HG03064 (cell line): ENCODE measurements around the gene TNS1.

Experiments
- ATAC-seq: cut with Tn5 transposase; IDR thresholded peaks from one replicate; pipeline ENCODE4 v1.9.1; 2021; ENCODE audit warnings: low read depth; ENCODE audit not compliant: unreplicated experiment

TNS1 gene

GRCh38 chr2:217857624-217858506 lies 144.9 kb downstream of the TNS1 start:
- no peak for ATAC-seq

GRCh38 chr2:217856871-217857270 lies 145.9 kb downstream of the TNS1 start:
- ATAC-seq = no peak

DNA sequence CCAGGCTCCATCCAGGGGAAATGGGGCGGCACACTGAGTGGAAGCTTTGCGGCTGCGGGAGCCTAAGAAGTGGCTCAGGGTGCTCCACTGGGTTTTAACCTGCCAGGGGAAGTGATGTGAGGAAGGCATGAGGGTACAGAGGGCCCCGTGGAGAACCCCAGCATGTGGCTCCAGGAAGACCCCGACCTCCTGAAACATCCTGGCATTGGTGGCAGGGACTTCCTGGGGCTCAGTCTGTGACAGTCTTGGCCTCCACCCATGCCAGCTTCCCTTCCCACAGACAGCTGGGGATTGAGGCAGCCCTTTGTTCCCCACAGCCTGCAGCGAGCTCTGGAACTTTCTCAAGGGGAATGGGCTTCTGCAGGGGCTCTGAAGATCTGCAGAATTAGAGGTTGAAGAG lies 146.6 kb downstream of the TNS1 start:
- ATAC-seq = no peak

DNA sequence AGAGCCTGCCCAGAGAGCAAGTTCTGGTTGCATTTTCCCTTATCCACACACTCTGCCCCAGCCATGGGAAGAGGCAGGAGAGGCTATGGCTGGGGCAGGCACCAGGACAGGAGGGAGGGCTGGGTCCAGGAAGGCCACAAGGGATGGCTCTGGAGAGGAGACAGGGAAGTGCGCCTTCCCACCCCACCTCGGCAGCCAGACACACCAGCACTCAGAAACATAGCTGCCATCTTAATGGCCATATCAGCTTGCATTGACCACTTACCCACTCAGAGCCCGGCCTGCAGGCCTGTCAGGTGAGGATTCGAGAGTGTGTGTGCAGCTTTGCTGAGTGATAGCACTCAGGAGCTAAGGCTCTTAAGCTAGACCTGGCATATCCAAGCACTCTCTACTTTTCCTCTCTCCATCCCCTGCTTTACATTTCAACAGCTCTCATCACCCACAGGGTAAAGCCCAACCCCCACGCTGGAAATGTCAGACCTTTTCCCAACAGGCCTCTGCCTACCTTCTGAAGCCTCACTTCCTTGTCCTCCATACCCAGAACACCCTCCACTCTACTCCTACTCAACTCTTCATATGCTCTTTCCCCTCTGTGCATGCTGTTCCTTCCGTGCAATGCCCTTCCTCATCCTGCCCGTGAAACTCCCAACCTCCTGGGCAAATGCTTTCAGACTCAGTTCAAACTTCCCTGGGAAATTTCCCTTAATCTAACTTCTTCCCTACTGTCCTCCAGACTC lies 147.9 kb downstream of the TNS1 start:
- ATAC-seq = no peak

DNA sequence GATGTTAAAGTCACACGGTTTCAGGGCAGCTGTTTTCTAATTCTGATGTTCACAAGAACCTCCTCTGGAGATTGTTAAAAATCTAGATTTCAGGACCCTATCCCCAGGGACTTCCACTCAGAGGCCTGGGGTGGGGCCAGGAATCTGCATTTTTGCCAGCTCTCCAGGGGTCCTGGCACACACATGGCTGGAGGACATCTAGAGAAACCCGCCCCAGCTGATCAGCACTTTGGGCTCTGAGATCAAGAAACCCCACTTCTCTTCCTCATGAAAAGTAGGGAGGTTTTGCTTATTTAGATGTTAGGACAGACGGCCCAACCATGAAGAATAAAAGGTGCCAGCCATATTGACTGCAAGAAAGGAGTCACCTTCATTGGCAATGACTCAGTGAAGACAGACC lies 148.8 kb downstream of the TNS1 start:
- ATAC-seq = no peak

DNA sequence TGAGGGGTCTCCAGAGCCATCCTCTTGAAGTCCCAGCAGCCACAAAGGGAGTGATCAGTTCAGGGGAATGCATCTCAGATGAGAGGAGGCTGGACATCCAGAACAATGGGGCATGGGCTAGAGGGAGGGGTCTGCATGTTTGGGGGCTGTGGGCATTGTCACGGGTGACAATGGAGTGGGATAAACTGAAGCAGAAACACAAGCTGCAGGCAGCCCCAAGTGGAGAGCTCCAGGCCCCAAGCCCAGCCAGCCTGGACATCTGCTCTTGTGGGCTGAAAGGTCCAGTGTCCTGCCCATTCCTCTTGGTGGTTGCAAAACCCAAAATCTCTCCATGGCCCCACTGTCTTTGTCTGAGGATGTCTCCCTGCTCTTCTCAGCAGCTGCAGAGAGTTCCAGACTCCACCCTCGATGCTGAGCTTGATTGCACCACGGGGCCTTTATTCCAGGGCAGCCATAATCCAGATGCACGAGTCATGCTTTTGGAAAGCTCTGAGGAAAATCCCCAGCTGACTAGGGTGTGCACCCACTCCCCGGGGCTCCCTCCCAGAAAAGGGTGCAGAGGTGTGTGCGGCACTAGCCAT lies 149.4 kb downstream of the TNS1 start:
- no peak for ATAC-seq

GRCh38 chr2:217852555-217853211 lies 150.1 kb downstream of the TNS1 start:
- no peak for ATAC-seq

GRCh38 chr2:217851191-217852020 lies 151.4 kb downstream of the TNS1 start:
- ATAC-seq = no peak

GRCh38 chr2:217849154-217849975 lies 153.4 kb downstream of the TNS1 start:
- no peak for ATAC-seq

- ATAC-seq = no peak
Observed at GRCh38 chr2:217848351-217848957, 154.3 kb downstream of the TNS1 start.

GRCh38 chr2:217847552-217848350 lies 155.0 kb downstream of the TNS1 start:
- ATAC-seq = no peak

DNA sequence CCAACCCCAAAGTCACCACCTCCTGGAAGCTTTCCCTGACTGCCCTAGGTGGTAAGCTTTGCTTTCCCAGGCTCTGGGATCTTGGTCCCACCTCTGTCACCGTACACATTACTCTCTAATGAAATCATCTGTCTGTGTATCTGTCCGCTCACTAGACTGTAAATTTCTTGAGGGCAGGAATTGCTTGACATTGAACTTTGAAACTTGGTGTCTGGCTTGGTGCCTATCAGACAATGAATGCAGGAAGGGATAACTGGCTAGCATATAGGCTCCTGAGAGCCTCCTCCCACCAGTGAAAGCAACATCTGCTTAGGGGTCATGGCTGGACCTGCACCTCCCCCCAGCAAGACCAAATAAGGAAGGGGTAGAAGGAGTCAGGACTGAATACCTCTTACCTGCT lies 155.7 kb downstream of the TNS1 start:
- ATAC-seq = no peak

GRCh38 chr2:217846321-217846743 lies 156.5 kb downstream of the TNS1 start:
- ATAC-seq = no peak

GRCh38 chr2:217845301-217845700 lies 157.5 kb downstream of the TNS1 start:
- ATAC-seq = no peak

DNA sequence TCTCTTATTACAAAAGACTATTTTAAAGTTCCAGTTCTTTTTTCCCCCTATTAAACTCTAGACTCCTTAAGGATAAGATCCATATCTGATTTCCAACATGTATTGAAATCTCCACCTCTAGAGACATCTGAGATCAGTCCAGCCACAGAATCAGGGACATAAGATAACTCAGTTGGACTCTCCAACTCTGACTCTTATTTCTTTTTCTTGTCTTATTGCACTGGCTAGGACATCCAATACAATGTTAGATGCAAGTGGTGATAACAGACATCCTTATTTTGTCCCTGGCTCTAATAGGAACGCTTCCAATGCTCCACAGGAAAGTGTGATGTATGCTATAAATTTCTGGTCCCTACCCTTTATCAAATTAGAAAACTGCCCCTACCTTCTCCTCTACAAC lies 158.1 kb downstream of the TNS1 start:
- ATAC-seq = no peak

GRCh38 chr2:217843324-217843723 lies 159.5 kb downstream of the TNS1 start:
- ATAC-seq = no peak

DNA sequence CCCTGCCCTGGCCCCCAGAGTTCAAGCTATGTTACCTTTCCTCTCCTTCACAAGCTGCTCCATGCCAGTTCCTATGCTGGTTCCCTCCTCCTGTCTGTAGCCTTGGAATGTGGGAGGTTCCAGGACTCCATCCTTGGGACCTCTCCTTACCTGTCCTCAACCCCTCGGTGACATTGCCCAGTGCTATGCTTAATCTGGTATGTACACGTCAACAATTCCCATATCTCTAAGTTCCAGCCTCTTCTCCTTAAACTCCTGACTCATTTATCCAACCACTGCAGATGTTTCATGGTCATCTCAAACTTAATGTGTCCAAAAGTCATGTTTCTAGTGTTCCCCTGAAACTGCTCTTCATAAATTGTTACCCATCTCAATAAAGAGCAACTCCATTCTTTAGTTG lies 160.8 kb downstream of the TNS1 start:
- ATAC-seq = no peak

GRCh38 chr2:217840522-217840921 lies 162.3 kb downstream of the TNS1 start:
- ATAC-seq = no peak
